HG03460 (cell line): ENCODE results near the gene SPTB.
"Not testable (repeated sequence)": the region's sequence is repeated elsewhere in the genome, so short reads cannot be mapped to it uniquely, and the experiment has no call there.

Experiments
- ATAC-seq: cut with Tn5 transposase; IDR thresholded peaks from one replicate; pipeline ENCODE4 v1.9.1; 2021; ENCODE audit not compliant: unreplicated experiment

Gene SPTB

DNA sequence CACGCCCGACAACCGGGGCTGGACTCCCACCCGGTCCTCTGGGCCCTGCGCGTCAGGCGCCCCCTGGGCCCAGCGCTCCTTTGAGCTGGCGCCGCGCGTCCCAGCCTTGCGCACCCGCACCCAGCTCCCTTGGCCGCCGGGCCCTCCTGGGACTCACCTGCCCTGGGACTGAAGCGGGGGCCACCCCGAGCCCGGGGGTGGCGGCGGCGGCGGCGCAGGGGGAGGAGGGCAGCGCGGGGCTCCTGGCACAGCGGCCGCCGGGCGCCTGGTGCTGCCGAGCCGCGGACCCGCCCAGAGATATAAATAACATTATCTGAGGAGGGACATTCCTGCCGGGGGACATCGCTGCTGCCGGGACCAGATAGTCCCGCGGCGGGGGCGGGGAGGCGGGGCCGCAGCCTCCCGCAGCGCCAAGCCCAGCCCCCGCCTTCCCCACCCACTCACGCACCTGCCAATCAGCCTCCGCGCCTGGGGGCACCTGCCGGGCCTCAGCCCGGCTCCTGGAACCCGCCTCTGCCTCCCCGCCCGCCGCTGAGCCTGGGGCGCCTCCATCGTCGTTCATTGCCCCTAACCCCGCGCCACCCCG lies at the start of gene SPTB:
Gene SPTB (minus strand): TSS at position 273 of the 586 bp plus-strand sequence. CDS start 56,813 bp downstream, outside the sequence.
- no peak for ATAC-seq

DNA sequence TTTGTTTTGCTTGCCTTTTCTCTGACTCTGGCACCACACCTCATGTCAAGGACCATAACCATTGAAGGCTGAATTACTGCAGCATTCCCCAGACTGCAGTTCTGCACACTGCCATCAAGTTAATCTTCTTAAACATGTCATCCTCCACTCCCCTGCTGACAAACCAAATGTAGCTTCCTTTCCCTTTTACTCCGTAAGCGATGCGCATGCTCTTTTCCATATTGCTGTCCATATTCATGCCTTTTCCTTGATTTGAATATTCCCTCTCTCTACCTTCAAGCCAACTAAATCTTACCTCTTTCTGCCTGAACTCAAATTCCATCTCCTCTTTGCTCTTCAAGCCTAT lies 49.3 kb upstream of the SPTB start:
- ATAC-seq: no peak

GRCh38 chr14:64928239-64929013 lies 48.7 kb upstream of the SPTB start:
- peak; percentile 87 for ATAC-seq

DNA sequence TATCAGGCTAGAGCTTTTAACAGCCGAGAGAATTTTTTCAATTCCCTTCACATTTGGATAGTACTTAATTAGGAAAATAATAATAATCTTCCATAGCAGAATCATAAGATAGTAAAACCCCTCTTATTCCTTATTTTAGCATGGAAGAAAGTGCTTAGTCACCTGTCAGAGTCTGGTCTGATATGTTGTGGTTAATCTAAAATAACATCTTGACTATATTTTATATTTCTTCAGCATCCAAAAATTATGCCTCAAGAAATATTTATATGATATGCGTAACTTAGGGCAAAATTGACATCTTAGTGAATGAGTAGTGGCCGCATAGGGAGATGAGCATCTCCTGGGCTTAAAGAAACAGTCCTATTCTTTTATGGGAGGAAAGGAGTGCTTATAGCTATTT lies 47.3 kb upstream of the SPTB start:
- ATAC-seq: no peak

DNA sequence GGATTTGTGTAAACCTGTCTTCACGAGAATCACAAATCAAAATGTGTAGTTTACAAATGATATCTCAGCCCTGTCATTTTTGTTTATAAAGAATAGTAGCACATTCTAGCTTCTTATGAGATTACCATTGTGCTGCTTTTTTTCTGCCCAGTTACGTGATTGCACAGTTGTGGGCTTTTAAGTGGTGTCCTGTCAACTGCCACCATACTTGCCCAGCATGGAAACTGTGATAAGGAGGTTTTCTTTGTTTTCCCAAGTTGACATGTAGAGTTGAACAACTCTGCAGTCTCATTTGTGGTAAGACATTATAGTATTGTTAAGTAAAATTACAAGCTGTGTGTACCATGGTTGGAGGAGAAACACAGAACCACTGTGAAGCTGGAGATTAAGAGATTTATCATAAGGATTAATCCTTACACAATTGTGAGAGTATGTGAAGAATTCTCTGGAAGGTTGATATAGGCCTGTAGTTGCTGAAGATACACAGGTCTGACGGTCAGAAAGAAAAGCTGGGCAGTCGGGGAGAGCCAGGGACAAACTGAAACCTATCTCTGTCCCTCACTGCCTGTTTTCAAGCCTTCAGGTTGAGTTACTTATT lies 46.8 kb upstream of the SPTB start:
- ATAC-seq: no peak

GRCh38 chr14:64923015-64923414 lies 43.3 kb upstream of the SPTB start:
- no peak for ATAC-seq

DNA sequence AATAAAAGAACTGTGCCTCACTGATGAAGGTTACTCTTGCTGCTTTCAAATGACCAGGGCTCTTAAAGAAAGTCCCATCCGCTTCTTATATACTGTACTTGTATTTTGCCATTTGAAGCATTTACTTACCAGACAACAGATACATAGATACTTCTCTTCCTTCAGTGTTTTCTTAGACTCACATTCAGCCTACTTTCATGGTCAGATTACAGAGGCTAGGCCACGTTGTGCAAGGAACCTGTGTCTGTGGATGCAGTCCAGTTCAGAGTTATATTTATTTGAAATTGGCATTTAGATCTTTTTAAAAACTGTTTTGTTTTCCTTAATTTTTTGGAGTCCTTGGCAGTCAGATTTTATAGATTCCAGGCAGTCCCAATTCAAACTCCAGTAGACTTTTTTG lies 40.8 kb upstream of the SPTB start:
- no peak for ATAC-seq

DNA sequence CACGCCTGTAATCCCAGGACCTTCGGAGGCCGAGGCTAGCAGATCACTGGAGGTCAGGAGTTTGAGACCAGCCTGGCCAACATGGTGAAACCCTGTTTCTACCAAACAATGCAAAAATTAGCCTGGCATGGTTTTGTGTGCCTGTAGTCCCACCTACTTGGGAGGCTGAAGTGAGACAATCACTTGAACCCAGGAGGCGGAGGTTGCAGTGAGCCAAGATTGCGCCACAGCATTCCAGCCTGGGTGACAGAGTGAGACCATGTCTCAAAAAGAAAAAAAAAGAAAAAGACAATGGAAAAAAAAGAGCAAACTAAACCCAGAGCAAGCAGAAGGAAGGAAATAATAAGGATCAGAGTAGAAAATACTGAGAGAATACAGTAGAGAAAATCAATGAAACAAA lies 39.9 kb upstream of the SPTB start:
- no peak for ATAC-seq

DNA sequence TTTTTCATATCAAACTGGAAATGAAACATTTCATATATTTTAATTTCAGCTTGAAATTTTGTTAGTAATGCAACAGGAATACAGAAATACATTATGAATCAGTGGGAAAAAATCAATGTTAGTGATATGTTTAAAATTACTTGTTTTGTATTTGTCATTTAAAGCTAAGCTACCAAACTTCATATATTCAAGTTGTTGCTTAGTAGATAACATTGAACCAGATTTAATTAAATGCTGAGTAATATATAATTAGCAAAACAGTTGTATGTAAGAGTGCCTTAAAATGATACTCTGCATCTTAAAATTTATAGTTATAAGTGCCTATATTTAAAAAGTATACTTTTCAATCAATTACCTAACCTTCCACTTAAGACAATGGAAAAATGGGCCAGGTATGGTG lies 39.5 kb upstream of the SPTB start:
- no peak for ATAC-seq

- ATAC-seq: no peak
Measured at GRCh38 chr14:64918216-64918615, 38.5 kb upstream of the SPTB start.

DNA sequence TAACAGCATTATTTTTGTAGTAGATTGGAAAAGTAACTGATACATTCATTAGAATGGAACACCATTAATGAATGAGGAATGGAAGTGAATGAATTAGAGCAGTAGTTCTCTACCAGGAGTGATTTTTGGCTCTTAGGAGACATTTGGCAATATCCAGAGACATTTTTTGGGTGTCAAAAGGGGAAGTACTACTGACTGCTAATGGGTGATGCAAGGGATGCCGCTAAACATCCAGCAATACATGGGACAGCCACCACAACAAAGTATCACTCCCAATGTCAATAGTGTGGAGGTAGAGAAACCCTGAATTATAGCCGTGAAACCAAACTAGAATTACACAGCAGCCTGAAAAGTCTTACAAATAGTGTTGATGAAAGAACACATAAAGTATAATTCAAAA lies 36.1 kb upstream of the SPTB start:
- ATAC-seq: no peak

DNA sequence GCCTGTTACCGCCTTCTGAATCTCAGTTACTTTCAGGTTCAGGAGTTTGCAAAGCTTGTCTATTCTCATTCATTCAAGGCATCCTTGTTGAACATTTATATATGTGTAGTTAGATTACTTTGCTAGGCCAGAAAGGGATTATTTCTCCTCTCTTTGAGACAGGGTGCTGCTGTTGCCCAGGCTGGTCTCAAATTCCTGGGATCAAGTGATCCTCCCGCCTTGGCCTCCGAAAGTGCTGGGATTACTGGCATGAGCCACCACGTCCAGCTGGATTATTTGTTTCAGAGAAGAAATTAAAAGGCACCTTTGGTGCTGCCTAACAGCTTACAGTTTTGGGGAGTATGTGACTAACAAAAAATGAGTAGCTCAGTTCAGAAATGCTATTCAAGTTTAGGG lies 35.3 kb upstream of the SPTB start:
- no peak for ATAC-seq

GRCh38 chr14:64914237-64915028 lies 34.7 kb upstream of the SPTB start, which contains the start of gene CHURC1:
TSS of gene CHURC1 (plus strand) at chr14:64914455. CDS start at chr14:64914496, 41 bp downstream.
- ATAC-seq: peak; percentile 96

GRCh38 chr14:64913477-64913876 lies 33.8 kb upstream of the SPTB start:
- not testable (repeated sequence) for ATAC-seq

GRCh38 chr14:64912261-64912660 lies 32.6 kb upstream of the SPTB start:
- ATAC-seq: no peak

GRCh38 chr14:64910847-64911495 lies 31.3 kb upstream of the SPTB start:
- ATAC-seq: no peak

DNA sequence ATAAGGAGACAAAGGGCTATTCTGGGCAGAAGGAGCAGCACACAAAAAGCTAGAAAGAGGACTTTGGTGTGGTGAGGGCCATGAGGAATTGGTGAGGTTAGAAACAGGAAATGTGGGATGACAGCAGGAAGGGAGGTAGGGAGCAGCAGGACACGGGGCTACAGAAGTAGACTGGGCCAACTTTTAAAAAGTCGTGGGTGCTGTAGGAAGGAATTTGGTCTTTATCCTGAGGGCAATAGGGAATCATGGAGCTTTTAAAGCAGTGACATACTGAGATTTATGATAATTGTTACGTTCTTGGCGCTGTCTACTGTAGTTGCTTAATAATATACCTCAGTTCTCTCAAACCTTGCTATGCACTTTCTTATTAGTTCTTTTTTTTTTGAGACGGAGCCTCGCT lies 26.3 kb upstream of the SPTB start:
- ATAC-seq: no peak

DNA sequence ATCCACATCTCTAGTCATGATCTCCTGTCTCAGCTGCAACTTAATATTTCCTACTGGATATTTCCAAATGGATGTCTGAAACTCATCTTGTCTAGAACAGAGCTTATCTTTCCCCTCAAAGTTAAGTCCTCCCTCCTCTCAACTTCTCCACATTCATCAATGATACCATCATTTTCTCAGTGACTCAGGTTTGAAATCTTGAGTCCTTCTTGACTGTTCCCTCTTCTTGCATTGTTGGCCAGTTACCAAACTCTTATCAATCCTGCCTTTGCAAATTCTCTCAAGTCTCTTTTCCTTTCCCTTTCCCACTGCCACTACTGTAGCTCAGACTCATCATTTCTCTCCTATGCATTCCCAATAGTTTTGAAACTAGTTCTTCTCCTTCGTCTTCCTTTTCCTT lies 20.3 kb upstream of the SPTB start:
- no peak for ATAC-seq

DNA sequence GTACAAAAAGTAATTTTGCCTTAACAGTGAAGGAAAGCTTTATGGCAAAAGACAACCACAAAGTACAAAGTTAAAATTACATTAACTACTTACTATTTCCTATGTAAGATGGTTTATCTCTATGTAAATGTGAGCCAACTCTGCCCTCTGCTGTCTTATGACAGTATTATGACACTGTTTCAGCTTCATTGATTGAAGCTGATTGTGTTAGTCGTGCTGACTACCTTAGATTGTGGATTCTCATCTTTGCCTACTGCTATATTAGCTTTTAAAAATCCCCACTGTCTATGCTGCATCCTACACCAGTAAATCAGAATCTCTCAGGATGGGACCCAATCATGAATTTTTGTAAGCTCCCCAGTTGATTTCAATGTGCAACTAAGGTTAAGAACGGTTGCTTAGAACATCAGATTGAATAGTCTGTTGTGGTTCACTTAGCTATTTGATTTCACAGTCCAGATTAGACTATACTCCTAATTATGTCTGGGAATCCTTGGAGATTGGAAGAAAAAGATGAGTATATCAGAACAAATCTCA lies 12.2 kb upstream of the SPTB start:
- no peak for ATAC-seq

- no peak for ATAC-seq
Measured at GRCh38 chr14:64891173-64891838, 11.6 kb upstream of the SPTB start.
